GM19372 (cell line): ENCODE measurements around the gene MYO7B.

Experiments used
- ATAC-seq: cut with Tn5 transposase; IDR thresholded peaks from one replicate; pipeline ENCODE4 v1.9.1; 2021; ENCODE audit warnings: mild to moderate bottlenecking, low read depth, moderate library complexity; ENCODE audit not compliant: unreplicated experiment

The MYO7B gene

DNA sequence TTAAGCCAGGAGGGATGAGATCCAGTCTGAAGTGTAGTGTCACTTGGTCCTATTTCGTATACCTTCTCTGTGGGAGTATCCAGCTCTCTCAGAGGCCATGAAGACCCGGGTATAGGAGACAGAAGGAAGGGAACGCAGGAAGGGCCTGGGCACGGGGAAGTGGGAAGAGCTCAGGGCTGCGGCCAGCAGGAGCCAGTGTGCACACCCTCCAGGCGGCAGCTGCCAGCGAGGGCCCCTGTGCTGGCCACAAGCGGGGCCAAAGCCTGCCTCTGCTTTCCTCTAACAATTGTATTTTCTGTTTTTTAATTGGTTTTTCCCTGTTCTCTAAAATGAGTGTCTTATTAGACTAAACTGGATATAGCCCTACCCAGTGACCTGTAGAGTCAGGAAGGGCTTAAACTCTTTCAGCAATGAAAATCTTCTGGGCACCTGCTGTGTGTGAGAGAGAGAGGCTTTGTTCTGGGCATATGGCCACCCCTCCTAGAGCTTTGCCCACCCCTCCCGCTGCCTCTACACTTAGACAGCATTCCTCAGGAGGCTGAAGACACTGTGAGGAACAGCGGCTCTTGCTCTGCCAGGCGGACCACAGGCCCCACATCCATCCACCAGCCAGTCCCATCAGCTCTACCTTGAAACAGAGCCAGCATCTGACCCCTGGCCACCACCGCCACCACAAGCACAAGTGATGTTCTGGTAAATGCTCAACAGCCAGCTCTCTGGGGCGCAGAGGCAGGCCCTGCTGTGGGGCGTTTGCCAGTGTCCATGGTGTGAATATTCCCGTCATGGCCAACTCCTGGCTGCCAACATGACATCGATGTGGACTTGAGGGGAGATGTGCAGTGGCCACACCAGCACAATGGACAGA lies 120.0 kb downstream of the MYO7B start:
- no peak for ATAC-seq

DNA sequence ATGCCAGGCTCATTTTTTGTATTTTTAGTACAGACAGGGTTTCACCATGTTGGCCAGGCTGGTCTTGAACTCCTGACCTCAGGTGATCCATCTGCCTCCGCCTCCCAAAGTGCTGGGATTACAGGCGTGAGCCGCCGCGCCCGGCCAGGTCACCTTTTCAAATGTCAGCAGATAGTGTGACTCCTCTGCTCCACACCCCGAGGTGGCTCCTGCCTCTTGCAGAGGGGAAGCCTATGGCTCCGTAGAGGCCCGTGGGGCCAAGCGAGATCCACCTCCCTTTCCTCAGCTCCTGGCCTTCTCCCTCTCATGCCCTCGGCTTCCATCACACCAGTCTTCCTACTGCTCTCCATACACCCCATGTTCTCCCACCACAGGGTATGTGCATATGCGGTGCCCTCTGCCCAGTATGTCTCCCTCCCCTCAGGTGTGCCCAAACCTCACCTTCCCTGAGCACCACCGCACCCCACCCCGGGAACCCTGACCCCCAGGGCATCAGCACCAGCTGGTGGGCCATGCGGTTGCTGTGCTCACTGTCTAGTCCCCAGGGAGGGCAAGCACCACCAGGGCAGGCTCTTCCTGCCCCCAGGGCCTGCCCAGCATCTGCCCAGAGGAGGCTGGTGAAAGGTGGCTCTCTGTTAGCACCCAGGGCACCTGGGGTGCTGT lies 121.2 kb downstream of the MYO7B start:
- ATAC-seq: no peak

DNA sequence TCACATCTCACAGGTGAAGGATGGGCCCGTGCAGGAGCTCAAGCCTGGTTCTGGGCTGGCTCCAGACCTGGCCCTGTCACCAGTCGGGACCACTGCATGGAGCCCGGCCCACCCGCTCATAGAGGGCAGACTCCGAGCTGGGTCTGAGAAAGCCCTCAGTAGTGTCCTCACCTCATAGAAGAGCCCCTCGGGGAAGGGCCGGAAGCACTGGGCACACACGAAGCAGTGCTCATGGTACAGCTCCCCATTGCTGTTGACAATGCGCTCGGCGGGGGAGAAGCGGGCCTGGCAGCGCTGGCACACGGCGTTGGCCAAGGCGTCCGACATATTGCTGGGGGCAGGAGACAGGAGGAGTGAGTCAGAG lies 121.7 kb downstream of the MYO7B start:
- ATAC-seq: no peak

DNA sequence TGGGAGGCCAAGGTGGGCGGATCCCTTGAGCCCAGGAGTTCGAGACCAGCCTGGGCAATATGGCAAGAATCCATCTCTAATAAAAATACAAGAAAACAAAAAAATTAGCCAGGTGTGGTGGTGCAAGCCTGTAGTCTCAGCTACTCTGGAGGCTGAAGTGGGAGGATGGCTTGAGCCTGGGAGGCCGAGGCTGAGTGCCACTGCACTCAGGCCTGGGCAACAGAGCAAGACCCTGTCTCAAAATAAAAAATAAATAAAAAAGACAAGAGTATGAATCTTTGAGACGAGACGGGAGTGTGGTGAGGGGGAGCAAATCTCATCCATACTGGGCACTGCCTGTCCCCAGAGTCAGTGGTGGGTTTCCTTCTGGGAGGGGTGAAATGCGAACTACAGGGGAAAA lies 122.7 kb downstream of the MYO7B start:
- no peak for ATAC-seq

DNA sequence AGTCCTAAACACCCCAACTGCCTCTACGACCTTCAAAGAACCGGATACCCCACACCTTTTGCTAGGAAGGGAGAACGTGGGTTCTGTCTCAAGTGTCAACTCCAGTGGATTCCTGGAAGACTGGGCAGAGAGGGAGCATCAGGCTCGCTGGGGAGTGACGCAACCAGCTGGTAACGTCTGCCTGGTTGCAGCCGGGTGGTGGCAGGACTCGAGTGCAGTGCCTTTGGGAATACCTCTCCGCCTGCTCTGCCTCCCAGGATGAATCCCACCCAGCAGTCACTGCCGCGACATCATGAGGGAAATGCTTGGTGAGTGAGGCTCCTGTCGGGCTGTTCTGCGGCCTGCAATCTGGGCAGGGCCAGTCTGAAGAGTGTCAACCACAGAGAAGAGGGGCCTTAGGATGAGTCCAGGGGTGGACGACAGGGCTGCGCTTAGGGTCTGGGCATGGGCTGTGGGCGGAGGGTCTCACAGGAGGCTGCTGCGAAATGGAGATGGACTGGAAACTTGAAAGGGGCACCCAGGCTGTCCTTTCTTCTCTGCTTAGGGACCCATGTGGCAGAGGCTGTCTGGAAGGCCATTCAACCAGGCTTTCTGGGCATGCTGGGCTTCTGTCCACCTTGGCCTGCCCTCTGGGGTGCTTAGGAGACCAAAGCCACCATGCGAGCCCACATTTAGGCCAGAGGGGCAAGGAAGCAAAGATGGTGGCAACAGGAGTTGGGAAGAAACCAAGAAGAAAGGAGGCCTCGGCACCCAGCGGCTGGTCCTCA lies 123.3 kb downstream of the MYO7B start:
- no peak for ATAC-seq

DNA sequence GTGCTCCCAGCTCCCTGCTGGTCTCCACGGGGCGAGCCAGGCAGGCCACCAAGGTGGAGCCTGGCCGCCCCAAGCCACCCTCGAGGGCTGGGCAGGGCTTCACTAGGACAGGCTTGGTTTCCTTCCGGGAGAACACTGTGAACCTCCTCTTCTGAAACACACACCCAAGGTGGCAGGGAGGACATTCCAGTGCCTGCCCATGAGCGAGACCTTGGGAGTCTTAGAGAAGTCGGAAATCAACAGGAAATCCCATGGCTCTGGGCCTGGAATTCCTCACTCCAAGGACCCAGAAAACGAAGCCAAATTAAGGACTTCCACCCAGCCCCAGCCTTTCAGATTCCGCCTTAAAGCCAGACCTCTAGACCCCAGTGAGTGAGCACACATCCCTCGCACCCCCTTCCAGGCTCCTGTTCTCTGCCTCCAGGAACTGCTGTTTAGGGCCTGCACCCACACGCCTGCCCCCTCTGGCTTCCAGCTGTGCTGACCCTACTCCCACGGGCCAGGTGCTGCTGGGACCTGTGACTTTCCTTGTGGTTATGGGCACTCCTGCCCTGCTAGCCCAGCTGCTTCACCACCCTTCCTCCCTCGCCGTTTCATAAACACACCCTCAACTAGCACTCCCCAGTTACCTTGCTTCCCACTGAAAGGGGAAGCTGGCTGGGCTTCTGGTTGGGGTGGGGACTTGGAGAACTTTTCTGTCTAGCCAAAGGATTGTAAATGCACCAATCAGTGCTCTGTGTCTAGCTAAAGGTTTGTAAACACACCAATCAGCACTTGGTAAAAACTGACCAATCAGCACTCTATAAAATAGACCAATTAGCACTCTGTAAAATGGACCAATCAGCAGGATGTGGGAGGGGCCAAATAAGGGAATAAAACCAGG lies 124.2 kb downstream of the MYO7B start:
- no peak for ATAC-seq

DNA sequence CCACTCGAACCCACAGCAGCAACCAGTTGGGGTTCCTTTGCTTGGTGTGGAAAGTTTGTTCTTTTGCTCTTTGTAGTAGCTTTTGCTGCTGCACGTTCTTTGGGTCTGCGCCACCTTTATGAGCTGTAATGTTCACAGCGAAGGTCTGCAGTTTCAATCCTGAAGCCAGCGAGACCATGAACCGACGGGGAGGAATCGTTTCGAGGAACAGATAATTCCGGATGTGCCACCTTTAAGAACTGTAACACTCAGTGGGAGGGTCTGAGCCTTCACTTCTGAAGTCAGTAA lies 124.8 kb downstream of the MYO7B start:
- no peak for ATAC-seq

DNA sequence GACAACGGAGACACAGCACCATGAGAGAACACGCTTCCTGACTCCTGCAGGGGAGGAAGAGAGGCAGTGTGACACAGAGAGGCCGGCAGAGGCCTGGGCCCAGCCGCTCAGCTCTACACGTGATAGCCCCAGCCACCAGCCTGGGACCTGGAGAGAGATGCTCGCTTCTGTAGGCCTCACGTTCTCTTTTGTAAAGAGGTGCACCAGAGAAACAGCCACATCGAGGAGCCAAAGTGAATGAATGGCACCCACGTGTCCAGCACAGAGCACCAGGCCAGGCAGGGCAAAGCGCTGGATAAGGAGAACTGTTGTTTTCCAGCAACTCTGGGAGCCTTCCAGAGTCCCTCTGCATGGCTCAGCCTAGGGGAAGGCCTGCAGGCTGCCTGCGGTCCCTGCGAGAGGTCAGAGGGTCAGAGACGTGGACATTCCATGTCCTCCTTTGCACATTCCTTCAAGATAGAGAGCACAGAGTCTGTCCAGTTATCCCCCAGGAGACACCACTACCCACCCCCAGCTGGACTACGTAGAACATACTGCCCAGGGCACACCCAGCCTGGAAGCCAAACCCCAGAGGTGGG lies 125.7 kb downstream of the MYO7B start:
- no peak for ATAC-seq

DNA sequence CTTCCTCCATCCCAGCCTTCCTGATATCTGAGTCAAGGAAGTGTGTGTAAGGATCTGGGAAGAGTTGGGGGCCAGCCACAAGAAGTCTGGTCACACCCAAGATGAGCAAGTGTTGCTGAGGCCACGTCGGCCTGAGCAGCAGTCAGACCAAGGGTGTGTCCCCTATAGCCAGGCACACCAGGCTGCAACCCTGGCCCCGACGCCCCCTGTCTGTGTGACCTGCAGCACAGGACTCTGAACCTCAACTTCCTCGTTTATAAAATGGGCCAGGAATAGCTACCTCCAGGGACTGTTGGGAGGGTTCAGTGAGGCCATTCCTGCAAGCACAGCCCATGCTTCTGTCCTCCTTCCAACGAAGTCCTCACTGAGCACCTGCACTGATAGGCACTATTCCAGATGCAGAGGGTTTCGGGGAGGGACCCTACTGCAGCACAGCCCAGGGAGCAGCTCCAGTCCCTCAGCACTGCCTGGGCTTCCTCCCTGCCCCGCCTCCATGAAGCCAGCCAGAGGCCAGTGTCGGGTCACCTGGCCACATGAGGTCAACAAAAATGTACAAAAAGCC lies 126.5 kb downstream of the MYO7B start:
- no peak for ATAC-seq

DNA sequence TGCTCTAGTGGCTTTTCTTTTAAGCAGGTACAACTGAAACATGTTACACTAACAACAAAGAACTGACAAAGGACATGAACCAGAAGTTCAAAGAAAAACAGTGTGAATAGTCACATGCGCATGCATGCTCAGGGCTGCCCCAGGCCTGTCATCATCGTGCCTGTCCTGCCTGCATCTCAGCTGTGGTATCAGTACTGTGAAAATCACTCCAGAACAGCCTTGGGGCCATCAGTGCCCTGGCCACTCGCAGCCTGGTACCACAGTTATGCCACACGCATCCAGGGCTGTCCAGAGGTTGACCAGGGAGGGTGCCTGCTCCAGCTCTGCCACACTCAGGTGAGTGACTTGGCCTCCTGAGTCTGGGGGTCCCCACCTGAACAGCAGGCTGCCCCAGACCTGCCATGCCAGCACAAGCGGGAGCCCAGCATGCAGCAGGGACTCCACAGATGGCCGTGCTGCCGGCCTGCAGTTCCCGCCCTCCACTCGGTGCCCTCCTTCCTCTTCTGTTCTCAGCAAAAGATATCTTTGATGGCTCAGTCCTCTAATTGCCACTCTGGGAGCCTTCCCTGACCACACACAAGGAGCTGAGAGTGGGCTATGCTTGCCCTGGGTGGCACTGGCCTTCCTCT lies 127.6 kb downstream of the MYO7B start:
- no peak for ATAC-seq

DNA sequence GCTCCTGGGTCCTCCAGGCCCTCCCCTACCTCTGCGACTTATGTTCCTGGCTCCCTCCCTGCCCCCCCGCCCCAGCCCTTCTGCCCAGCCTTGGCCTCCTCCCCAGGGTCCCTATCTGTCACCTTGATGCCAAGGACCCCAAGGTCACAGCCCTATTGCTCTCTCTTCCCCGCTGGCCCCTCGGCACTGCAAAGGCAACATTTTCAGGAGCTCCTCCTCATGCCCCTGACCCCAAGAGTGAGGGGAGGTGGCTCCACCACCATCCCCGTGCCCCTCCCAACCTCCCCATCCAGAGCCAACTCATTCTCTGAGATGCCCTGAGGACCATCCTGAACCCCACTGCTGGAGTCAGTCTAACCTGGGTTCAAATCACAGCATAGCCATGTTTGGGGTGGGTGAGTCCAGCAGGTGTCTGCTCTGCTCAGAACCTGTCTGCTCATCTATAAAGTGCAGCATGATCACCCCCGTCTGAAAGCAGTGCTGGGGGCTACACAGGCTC lies 128.1 kb downstream of the MYO7B start:
- ATAC-seq: no peak

DNA sequence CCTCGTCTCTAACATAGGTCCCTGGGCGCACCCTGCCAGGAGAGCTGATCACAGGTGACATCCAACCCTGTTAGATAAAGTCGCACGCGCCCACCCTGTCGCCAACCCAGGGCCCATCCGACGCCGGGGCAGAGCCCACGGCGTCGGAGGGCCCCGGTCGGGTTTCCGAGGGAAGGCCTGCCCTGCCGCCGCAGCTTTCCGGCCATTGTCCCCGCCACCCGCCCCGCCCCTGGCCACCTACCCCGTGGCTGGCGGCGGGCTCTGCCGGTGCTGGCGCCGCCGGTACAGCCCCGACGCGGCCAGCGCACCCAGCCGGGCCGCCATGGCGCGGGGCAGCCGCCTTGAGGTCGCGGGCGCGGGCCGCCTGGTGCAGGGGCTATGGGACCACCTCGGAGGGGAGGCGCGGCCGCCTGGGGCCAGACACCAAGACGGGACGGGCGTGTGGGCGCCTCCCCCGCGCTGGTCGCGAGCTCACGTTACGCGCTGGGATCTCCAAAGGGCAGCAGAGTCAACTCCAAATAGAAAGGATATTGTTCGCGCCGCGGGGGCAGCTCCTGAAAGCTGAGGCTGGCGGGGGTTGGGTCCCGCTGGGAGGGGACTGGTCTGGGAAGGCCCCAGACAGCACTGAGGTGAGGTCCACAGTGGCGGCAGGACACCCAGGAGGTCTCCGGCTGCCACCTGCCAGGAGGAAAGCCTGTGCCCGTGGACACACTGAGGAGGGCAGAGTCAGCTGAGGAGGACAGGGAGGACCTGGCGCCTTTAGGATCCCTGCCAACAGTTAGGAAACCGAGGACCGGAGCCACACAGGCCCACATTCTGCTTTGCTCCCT lies 128.8 kb downstream of the MYO7B start:
- no peak for ATAC-seq

DNA sequence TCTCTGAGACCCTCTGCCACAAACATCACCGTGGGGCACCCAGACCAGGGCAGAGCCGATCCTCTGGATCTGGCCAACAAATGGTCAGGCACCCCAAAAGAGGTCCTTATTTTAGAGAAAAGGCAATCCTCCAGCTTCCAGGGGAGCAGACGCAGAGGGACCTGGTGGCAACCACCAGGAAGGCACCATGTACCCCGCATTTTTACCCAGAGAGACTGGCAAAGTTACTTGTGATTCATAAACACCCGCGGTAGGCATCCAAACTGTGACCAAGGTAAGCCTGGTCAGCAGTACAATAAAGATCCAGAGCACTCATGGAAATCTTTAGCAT lies 129.4 kb downstream of the MYO7B start:
- ATAC-seq: no peak

DNA sequence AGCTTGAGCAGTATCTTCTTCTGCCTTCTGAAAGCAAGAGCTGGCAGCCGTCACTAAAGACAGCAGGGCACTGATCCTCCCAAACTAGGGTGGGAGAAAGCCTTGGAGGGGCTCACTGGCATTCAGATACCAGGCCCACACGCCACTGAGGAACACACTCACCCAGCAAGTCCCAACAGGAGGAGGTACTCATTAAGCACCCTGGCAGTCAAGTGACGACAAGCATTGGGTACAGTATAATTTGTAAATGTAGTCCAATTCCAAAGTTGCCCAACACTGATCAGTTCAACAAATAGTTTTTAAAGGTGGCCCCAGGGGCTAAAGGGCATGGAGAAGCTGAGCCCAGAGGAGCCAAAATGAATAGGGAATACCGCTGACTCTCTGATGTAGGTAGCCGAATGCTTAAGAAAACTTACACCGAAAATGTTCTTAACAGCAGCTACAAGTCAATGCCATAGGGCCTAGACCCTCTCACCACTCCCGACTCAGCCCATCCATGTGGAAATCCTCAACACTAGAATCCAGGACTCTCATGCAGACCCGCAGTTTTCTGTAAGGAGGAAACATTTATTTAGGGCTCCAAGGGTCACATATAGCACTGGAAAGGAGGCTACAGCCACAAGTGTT lies 129.9 kb downstream of the MYO7B start:
- no peak for ATAC-seq

DNA sequence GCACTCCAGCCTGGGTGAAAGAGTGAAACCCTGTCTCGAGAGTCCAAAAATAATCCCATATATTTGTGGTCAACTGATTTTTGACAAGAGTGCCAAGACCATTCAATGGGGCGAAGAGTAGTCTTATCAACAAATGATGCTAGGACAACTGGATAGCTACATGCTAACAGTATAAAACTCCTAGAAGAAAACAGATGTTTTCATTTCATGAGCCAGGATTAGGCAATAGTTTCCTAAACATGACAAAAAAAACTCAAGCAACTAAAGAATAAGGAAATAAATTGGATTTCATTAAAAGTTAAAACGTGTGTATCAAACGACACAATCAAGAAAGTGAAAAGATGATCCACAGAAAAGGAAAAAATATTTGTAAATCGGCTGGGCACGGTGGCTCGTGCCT lies 133.6 kb downstream of the MYO7B start:
- no peak for ATAC-seq

DNA sequence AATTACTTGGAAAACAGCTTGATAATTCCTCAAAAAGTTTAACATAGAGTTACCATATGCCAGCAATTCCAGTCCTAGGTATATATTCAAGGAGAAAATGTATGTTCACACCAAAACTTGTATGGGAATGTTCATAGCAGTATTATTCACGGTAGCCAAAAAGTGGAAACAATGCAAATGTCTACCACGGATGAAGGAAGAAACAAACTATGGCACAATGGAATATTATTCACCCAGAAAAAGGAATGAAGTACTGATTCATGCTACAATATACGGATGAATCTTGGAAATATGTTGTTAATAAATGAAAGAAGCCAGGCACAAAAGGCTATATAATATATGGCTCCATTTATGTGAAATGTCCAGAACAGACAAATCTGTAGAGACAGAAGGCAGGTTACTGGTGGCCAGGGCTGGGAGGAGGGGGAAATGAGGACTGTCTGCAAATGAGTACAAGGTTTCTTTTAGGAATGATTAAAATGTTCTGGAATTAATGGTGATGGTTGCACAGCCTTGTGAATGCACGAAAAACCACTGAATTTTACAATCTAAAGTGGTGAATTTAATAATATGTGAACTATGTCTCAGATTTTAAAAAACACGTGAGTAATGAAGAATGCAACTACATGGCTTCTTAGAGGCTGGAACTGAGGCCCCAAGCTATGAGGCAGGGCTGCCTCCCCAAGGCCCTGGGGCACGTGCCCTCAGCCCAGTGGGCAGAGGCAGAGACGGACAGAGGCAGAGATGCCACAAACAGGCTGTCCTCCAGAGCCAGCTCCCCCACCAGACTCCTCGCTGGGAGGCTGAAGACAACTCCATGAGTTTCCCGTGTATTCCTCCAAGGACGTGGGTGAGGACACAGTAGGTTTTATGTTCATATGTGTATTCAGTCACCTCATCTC lies 134.8 kb downstream of the MYO7B start:
- ATAC-seq: no peak

DNA sequence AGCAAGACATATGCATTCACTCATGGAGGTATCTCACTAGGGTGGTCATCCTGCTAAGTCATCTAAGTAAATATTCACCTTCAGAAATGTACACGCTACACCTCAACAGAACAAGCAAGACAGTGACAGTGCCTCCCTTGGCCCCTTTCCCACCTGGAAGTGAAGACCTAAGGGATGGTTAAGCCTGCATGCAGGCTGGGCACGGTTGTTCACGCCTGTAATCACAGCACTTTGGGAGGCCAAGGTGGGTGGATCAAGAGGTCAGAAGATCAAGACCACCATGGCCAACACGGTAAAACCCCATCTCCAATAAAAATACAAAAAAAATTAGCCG lies 135.4 kb downstream of the MYO7B start:
- ATAC-seq: no peak
